Epidermal melanocyte (primary cell): ENCODE results near the gene MXI1.
"Not testable (repeated sequence)": the region's sequence is repeated elsewhere in the genome, so short reads cannot be mapped to it uniquely, and the experiment has no call there.

ENCODE experiments used
- DNase-seq: peaks from one replicate; pipeline ENCODE4 v3.0.0; 2011; ENCODE audit warnings: low spot score; ENCODE audit not compliant: insufficient read length

The MXI1 gene

DNA sequence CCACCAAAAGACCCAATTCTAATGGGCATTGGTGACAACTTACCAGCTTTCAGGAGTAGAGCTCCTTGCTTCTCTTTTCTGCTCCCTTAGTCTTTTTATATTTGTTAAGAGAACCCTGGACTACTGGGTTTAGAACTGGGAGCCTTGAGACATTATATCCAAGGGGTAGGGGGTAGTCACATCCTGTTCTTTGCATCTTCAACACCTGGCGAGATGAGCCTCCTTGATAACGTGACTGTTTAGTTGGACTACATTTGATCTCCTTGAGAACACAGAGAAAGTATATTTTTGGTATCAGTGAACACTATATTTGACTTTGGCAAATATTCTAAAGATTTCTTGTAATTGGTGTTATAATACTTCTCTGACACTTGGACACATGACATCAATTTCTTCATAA lies 106.3 kb downstream of the MXI1 start:
- DNase-seq: no peak

DNA sequence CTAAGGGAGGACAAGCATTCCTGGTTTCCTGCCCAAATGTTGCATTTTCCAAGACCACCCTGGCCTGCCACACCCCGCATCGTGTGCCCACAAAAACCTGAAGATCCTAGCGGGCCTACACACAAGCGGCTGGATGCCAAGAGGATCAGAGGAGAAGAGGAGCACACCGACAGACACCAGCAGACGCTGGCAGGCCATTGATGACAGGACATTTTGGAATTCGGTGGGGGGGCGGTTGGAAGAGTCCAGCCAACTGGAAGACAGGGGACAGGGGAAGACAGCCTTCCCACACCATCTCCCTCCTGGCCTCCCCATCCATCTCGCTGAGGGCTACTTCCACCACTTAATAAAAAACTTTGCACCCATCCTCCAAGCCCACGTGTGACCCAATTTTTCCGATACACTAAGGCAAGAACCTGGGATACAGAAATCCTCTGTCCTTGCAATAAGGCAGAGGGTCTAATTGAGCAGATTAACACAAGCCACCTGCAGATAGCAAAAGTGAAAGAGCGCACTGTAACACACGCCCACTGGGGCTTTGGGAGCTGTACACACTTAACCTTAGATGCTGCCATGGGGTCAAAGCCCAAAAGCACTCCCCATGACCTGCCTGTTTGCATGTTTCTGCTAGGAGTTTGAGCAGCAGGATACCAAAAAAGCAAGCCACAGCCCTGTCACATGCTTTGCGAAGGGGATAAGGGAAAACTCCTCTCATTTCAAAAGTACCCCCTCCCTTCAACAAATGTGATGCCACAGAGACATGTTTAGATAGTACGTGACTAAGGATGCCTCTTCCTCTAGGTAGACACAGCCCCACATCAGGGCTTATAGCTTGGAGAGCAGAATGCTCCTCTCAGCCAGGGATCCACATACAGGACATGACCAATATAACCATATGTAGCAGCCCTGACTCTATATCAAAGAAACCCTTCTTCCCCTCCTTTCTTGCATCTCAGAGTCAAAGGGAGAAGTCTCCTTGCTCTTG lies 110.8 kb downstream of the MXI1 start:
- DNase-seq: no peak

DNA sequence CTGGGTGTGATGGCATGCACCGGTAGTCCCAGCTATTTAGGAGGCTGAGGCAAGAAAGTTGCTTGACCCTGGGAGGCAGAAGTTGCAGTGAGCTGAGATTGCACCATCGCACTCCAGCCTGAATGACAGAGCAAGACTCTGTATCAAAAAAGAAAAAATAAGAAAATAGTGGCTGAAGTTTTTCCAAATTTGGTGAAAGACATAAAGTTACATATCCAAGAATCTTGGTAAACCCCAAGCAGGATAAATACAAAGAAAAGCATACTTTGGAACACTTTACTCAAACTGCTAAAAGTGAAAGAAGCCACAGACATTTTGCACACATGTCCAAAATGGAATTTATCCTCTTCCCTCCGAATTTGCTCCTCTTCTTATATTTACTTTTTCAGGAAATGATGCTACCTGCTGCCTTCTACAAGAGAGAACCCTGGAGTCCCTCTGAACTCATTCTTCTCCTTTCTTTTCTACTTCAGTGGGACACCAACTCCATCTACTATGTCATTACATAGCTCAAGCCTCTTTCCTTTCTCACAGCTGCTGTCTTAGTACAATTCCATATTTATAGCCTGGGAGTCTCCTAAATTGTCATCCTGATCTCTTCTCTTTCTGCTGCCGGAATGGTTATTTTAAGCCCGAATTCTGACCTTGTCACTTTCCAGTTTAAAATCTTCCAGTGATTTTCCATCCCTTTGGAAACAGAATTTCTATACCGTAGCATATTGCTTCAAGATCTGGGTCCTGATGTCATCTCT lies 114.6 kb downstream of the MXI1 start:
- no peak for DNase-seq

DNA sequence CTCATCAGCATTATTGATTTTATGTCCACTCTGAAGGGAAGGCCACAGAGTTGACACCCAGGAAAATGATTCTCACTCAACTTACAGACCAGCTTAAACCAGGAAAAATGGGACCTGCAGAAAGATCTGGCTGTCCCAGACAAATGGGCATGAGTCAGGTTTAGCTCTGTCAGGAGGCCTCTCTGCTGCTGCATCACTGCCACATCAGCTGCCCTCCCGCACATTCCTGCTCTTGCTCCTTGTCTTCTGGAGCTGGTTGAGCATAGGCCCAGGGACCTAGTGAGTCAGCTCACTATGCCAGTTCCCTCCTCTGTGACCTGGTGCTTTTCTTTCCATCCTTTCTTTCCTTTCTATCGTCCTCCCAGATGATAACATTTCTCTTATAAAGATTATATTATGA lies 116.1 kb downstream of the MXI1 start:
- DNase-seq: no peak

DNA sequence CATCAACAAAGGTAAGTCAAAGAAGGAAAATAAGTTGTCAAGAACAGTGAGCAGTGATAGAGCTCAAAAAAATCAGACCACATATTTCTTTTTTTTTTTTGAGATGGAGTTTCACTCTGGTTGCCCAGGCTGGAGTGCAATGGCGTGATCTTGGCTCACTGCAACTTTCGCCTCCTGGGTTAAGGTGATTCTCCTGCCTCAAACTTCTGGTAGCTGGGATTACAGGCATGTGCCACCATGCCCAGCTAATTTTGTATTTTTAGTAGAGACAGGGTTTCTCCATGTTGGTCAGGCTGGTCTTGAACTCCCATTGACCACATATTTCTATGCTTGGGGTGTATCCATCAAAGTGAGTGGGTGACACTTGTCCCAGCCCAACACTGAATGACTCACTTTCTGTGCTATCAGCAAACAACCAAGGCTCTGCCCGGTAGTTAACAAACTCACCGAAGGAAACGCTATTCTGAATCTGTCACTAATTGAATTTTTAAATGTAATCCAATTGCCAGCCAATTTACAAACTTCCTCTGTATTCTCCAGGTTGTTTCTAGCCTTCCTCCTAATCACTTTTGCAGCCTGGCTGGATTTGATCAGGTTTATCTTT lies 116.9 kb downstream of the MXI1 start:
- no peak for DNase-seq

DNA sequence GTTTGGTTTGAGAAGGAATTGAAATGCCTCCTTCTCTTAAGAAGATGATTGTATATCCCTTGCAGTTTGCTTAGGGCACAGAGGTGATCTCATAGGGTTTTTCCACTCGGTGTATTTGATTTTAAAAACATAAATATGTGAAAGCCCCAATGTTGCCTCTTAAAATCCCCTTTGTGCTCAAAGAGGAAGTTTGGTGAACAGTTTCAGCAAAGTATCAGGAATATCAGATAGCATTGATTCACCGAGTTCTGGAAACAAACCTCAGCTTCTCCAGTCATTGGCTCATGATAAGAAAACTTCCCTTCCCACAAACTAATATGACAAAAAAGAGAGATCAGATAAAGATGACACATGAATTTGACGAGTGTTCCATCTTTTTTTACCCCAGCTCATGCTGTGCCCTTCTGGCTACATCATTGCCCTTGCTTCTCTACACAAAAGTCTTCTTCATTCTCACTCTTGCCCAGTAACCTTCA lies 117.4 kb downstream of the MXI1 start:
- DNase-seq: no peak

DNA sequence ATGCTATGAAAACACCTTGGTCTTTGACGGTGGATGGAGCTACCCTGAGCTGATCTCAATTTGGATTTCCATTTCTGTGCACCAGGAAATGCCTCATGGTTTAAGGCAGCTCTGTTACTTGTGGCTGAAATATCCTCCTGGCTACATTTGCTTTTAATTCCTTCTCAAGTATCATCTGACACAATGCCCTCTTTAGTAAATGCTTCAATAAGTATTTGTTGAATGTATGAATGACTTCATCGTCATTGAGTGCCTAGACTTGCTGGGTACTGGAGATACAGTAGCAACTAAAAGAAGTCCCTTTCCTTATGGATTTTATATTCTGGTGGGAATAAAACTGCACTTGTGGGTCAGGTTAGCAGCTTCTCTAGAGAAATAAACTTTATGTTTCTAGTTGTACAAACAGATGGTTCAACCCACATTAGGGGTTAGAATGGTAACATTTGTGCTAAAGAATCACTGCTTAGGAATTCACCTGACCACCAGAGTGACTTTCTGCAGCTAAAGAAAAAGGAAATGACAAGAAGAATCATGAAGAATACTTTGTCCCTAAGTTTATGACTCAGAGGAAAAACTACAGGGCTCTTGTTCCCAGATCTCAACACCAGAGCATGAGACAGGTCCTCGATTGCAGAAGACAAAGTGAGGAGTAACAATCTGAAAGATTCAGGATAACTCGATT lies 119.1 kb downstream of the MXI1 start:
- DNase-seq: peak; percentile 42

DNA sequence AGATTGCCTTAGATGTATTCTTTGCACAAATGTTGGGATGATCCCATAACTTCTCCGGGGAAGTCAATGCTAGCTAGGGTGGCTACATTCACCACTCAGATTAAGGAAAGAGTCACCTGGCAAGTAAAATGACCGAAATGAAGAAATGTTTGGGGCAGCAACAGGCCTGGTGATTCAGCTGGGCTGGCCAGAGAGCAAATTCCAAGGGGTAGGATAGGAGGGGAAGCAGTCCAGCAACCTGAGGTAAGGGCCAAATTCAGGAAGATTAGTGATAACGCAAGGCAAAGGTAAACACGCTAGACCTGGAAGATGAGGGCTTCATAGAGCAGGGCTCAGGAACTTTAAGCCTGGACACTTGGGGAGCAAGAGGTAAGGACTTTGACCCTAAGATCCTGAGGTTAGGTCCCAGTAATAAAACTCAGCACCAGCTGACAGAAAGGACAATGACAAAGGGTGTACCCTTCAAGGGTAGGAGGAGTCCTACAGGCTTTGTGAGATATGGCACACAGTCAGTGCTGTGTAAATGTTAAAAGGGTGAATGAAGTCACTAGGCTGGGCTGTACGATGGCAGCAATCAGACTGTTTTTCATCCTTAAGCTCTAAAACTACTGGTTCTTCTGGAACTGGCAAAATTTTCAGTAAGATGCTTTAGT lies 120.0 kb downstream of the MXI1 start:
- no peak for DNase-seq

DNA sequence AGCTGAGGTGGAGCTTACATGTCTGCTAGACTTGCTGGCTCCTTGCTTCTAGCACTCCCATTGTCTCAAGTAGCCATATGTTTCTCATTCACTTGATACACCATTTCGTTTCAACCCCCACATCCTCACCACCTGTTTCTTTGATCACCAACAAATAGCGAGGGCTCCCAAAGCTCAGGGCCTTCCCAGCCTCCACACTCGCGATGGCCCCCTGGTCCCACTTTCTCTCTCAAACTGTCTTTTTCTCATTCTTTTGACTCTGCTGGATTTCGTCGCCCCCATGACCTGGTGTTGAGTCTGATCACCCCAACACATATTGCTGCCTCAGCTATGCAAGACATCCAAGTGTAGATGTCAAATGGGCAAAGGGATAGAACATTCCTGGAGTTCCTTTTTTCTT lies 123.3 kb downstream of the MXI1 start:
- no peak for DNase-seq

DNA sequence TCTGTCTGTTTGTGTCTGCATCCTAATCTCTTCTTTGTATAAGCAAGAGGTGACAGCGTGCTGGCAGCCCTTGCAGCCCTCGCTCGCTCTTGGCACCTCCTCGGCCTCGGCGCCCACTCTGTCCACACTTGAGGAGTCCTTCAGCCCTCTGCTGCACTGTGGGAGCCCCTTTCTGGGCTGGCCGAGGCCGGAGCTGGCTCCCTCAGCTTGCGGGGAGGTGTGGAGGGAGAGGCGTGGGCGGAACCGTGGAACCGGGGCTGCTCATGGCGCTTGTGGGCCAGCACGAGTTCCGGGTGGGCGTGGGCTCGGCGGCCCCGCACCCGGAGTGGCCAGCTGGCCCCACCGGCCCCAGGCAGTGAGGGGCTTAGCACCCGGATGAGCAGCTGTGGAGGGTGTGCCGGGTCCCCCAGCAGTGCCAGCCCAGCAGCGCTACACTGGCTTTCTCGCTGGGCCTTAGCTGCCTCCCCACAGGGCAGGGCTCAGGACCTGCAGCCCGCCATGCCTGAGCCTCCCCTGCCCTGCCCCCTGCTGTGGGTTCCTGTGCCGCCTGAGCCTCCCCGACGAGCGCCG lies 123.9 kb downstream of the MXI1 start:
- not testable (repeated sequence) for DNase-seq

DNA sequence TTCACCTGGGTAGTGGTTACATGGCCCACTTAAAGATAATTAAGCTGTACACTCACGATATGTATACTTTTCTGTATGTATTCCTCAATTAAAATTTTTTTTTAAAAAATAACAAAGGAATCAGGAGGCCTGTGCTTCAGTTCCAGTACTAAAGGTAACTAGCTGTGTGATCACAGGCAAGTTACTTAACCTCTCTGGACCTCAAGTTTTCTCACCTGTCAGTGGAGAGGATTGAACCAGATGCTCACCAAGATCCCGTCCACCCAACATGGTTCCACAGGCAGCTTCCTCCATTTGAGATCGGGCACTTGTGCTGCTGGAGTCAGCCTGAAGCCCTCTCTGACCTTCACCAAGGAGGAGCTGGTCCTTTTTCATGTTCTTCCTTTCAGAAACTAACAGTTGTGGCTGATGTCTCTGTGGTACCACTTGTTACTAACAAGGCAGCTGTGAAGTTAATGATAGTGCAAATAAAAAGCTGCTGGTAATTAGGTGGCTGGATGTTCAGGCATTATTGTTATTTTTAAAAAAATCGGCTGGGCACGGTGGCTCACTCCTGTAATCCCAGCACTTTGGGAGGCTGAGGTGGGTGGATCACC lies 126.8 kb downstream of the MXI1 start:
- no peak for DNase-seq

DNA sequence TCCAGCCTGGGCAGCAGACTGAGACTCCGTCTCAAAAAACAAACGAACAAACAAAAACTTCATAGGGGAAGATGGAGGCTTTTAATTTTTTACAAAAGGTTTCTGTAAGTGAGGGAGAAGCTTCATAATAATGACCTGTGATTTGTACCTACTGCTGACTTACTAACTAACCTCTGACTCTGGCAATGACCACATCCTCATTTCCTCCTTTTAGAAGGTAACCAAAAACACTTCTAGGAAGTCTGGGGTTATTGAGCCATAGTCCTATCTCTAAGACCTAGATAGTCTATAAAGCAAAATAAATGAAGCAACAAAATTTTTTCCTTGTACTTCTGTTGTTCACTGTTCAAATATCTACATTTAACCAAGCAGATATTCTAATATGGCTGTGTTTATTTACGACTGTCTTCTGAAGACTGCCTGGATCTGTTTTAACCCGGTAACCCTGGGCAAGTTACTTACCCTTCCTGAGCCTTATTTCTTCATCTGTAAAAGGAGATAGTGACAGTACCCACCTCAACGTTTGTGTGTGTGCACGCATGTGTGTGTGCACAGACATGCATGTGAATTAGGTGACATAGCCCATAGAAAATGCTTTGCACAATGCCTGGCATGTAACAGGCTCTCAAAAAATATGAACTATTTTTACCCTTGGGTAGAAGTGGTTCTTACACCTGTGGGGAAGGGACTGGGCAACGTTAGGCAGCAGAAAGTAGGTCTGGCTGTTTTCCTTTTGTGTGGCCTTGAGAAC lies 128.1 kb downstream of the MXI1 start:
- DNase-seq: no peak

DNA sequence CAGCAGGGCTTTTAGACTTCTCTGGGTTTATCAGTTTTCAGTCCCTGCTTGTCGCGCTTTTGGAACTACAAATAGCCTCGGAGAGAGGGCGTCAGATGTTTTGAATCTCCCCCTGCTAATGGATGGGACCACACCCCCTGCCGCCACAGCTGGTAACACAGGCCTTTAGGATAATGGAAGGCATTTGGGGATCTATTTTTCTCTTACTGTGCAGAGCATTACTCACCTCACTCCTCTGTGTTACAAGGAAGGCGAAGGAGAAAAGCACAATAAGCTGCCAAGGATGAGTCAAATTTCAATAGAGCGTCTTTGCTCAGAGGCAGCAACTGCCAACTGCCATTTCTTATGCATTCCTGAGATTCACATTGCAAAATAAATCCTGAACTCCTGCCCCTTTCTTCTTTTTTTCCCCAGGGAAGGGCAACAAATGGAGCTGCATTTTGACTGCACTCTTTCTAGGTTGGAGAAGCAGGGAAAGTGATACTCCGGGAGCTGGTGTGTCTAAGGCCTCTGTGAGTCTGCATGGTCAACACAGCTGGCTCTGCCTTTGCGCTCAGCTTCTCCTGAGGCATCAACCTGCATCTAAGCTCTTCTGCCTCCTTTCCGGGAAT lies 128.8 kb downstream of the MXI1 start:
- DNase-seq: peak; percentile 86
